Measurements from ENCODE around the gene PRICKLE4.

PRICKLE4 gene

GRCh38 chr6:41756354-41756753 lies 24.2 kb upstream of the PRICKLE4 start:
- no peak overlapping the region for H3K4me2 ChIP-seq (ENCODE audit: low read depth, low read length, poor library complexity, severe bottlenecking)
- H3K9ac ChIP-seq (ENCODE audit: low read length): no peak overlapping the region
- H2AFZ ChIP-seq (ENCODE audit: low read depth, low read length, severe bottlenecking): no peak overlapping the region
- H3K79me2 ChIP-seq (ENCODE audit: insufficient read depth, low read length): no peaks in the 10 kb centered on the region
- no peaks in the 10 kb centered on the region for H3K9me2 ChIP-seq (replicated peaks; ENCODE audit: insufficient read depth, low read length)
- no peak overlapping the region for H3K4me3 ChIP-seq (ENCODE audit: insufficient read depth, low read length, poor library complexity, severe bottlenecking)
- TF ChIP-seq EZH2phosphoT487 (conservative IDR thresholded peaks at IDR 0.05; ENCODE audit: low read length): no peak
- no peak for TF ChIP-seq CTCF (IDR thresholded peaks at IDR 0.05; ENCODE audit: insufficient read depth, low read length, poor library complexity, severe bottlenecking)
- no peaks in the 10 kb centered on the region for H3K27me3 ChIP-seq (ENCODE audit: low read length)
- no peaks in the 10 kb centered on the region for H3K36me3 ChIP-seq (ENCODE audit: low read length)
- no peaks in the 10 kb centered on the region for H4K20me1 ChIP-seq (ENCODE audit: low read depth, low read length)
- no peaks in the 10 kb centered on the region for H3K9me3 ChIP-seq (ENCODE audit: insufficient read depth, low read length)
- H3K27ac ChIP-seq (ENCODE audit: low read depth, low read length): no peak overlapping the region
- H3F3A ChIP-seq (ENCODE audit: insufficient read depth): no peaks in the 10 kb centered on the region

DNA sequence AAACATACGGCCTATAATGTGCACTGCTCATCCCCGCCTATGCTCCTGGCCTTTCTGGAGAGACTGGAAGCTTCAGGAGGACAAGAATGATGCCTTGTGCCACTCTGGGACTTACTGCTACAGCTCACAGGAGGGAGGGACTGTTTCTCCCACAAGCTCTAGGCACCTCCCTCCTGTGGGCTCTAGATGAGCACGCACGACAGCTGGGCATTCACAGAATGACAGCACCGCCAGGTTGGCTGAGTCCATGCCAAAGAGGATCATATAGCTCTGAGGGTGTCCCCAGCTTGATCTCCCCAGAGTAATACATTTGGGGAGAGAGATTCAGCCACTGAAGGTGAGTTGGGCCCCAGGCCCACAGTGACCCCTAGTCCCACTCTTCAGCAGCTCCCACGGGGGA lies 23.3 kb upstream of the PRICKLE4 start:
- Histone ChIP-seq H3K79me2 (ENCODE audit: insufficient read depth, low read length) (no peaks in the 10 kb centered on the region), H3K36me3 (ENCODE audit: low read length) (no peaks in the 10 kb centered on the region), H3F3A (ENCODE audit: insufficient read depth) (no peaks in the 10 kb centered on the region), H4K20me1 (ENCODE audit: low read depth, low read length) (no peaks in the 10 kb centered on the region), H3K9me2 (replicated peaks; ENCODE audit: insufficient read depth, low read length) (no peaks in the 10 kb centered on the region), H3K27me3 (ENCODE audit: low read length) (no peaks in the 10 kb centered on the region), H3K27ac (ENCODE audit: low read depth, low read length) (no peak overlapping the region), H3K4me3 (ENCODE audit: insufficient read depth, low read length, poor library complexity, severe bottlenecking) (no peak overlapping the region), H3K4me2 (ENCODE audit: low read depth, low read length, poor library complexity, severe bottlenecking) (no peak overlapping the region), H3K9ac (ENCODE audit: low read length) (no peak overlapping the region), H3K9me3 (ENCODE audit: insufficient read depth, low read length) (no peaks in the 10 kb centered on the region), H2AFZ (ENCODE audit: low read depth, low read length, severe bottlenecking) (no peak overlapping the region)
- TF ChIP-seq EZH2phosphoT487 (conservative IDR thresholded peaks at IDR 0.05; ENCODE audit: low read length): no peak
- TF ChIP-seq CTCF (IDR thresholded peaks at IDR 0.05; ENCODE audit: insufficient read depth, low read length, poor library complexity, severe bottlenecking): no peak

- no peaks in the 10 kb centered on the region for H3K27me3 ChIP-seq (ENCODE audit: low read length)
- no peaks in the 10 kb centered on the region for H3K9me3 ChIP-seq (ENCODE audit: insufficient read depth, low read length)
- no peak overlapping the region for H2AFZ ChIP-seq (ENCODE audit: low read depth, low read length, severe bottlenecking)
- no peaks in the 10 kb centered on the region for H3K79me2 ChIP-seq (ENCODE audit: insufficient read depth, low read length)
- H3K9ac ChIP-seq (ENCODE audit: low read length): no peak overlapping the region
- H3K27ac ChIP-seq (ENCODE audit: low read depth, low read length): no peak overlapping the region
- no peak overlapping the region for H3K4me2 ChIP-seq (ENCODE audit: low read depth, low read length, poor library complexity, severe bottlenecking)
- H3K4me3 ChIP-seq (ENCODE audit: insufficient read depth, low read length, poor library complexity, severe bottlenecking): no peak overlapping the region
- no peaks in the 10 kb centered on the region for H3K36me3 ChIP-seq (ENCODE audit: low read length)
- H4K20me1 ChIP-seq (ENCODE audit: low read depth, low read length): no peaks in the 10 kb centered on the region
- H3F3A ChIP-seq (ENCODE audit: insufficient read depth): no peaks in the 10 kb centered on the region
- no peaks in the 10 kb centered on the region for H3K9me2 ChIP-seq (replicated peaks; ENCODE audit: insufficient read depth, low read length)
- TF ChIP-seq EZH2phosphoT487 (conservative IDR thresholded peaks at IDR 0.05; ENCODE audit: low read length) (no peak), CTCF (IDR thresholded peaks at IDR 0.05; ENCODE audit: insufficient read depth, low read length, poor library complexity, severe bottlenecking) (no peak)
Observed at GRCh38 chr6:41757931-41758640, 22.5 kb upstream of the PRICKLE4 start.
